Activated CD4-positive, alpha-beta T cell treated with anti-CD3 and anti-CD28 coated beads, Interleukin-2, Interleukin-4, amounts not matched to agents 100 ng/mL and 50 ng/mL, durations not matched to agents 16 hours and 8 hours (primary cell): ENCODE results near the gene PGM1.

ENCODE experiments used
- DNase-seq: peaks from one replicate; pipeline ENCODE4 v3.0.0-alpha.2; 2020; ENCODE audit warnings: low spot score

PGM1 gene

DNA sequence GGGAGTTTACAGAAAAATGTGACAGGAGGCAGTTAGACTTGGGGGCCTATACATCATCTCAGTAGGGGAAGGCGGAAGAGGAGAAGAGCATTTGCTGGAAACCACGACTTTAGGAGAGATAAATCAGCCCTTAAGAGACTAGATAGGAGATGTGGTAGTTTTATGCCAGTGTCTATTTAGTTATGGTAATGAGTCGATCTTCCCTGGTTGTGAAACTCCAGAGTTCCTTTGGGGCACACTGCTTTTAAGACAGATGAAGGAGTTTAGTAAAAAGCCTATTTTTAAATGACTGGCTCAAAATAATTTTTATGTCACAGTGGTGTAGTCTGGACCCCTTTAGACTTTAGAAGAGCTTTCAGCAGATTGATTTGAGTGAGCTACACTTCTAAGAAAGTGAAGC, 7.8 kb downstream of the PGM1 start:
- DNase-seq = no peak

- no peak for DNase-seq
Observed at GRCh38 chr1:63601463-63601862, 8.3 kb downstream of the PGM1 start.

DNA sequence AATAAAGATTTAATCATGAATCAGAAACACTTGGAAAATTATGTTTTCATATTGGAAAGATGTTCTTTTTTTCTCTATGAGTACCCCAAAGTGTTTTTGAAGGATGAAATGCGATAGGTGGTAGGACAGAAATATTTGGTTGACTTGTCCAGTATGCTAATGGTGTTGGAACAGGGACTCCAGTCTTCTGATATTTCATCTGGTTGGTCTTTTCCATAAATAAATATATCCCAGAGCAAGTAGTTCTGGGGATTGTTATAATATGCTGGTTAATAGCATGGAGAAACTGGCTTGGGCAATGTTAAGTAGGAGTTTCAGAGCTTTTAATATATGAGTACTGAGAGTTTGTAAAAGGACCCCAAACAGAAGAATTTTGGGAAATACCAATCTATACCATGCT, 8.7 kb downstream of the PGM1 start:
- no peak for DNase-seq

GRCh38 chr1:63602629-63603028, 9.4 kb downstream of the PGM1 start:
- DNase-seq = no peak

DNA sequence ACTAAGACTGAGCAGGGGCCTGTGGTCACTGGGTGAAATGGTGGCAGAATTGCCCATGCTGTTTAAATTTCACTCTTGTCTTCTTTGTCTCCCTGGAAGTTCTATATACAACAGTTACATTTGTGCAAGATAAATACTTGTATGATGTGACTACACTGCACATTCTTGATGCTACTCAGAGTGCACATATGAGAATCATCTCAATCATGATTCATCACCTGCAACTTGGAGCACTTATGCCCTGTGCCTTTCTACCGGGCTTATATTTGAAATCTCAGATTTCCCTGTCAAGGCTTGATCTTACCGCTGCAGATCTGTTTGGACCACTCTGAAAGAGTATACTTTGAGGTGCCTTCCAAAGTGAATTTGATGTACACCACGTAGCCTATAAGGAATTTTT, 10.6 kb downstream of the PGM1 start:
- DNase-seq = no peak

DNA sequence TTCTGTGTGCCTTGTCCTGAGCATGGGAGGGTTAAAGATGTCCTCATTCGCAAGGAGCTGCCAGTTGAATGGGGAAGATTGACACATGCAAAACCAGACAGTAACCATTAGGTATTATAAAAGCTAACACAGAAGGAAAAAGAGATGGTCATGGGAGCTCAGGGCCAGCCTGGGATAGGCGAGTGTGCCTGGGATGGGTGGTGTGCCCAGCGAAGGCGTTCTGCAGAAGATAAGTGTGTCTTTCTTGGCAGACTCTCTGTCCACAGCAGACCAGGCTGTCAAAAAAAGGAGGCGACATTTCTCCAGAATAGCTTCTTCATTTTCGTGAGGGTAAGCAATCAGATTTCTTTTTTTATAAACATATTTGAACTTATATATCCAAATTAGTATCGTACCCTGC, 14.1 kb downstream of the PGM1 start:
- no peak for DNase-seq

- no peak for DNase-seq
Observed at GRCh38 chr1:63611231-63611630, 18.0 kb downstream of the PGM1 start.

GRCh38 chr1:63612564-63612963, 19.4 kb downstream of the PGM1 start:
- DNase-seq = no peak

DNA sequence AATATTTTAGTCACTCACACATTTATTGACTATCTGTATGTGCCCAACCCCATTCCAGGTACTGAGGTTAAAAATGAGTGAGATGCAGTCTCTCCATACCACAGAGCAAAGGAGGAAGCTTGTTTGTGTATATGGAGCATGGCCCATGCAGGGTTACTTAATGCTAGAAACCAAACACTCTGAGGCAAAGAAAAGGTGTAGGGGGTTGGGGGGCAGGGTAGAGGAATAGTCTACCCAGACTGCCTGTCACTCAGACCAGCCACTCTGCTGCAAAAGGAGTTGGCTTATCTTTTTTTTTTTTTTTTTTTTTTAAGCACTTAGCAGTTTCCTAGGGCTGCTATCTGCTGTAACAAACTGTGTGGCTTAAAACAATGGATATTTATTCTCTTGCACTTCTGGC, 19.8 kb downstream of the PGM1 start:
- no peak for DNase-seq

DNA sequence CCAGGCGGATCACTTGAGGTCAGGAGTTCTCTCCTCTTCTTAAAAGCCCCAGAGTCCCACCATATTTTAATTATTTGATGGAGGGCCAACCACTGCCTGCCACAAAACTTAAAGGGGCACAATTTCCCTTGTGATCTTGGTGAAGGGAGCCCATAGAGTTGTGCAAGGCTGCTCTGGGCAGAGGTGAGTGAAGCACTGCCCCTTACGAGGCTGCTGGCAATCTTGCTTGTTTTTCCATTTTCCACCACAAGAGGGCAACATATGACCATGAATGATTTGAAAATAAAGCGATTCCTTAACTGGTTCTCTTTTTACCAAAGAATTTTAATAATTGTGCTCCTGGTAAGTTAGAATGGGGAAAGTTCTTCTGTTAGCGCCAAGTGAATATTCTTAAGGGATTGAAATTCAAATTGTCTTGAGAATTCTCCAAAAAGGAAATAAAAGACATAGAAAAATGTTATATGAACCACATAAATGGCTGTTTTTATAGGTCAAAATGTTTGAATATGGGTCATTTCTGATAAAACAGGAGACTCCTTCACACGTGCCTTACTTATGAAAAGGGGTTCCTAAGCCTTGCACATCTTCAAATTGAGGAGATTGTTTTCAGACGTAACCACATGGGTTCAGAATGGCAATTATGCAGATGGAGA, 22.7 kb downstream of the PGM1 start:
- DNase-seq = peak; percentile 76

DNA sequence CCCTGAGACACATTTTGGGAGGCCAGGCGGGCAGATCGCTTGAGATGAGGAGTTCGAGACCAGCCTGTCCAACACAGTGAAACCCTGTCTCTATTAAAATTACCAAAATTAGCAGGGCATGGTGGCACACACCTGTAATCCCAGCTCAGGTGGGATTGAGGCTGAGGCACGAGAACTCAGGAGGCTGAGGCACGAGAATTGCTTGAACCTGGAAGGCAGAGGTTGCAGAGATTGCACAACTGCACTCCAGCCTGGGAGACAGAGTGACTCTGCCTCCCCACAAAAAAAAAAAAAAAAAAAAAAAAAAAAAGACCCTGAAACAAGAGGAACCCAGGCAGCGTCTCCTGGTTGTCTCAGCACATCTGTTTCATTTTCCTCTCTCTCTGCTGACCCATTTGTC, 24.2 kb downstream of the PGM1 start:
- no peak for DNase-seq

DNA sequence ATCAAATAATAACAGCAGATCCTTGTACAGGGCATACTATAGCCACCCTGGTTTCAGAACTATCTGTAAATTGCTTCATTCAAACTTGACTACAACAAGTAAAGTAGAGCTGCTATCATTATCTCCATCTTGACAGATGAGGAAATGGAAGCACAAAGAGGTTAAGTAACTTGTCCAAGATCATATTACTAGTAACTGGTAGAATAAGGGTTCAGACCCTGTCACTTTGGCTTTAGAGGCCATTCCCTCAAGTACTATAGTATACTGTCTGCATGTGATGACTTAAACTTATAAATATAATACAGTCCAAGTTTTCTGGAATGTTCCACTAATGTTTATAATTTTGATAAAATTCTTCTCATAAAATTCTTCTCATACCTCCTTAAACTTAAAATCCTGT, 24.8 kb downstream of the PGM1 start:
- no peak for DNase-seq

DNA sequence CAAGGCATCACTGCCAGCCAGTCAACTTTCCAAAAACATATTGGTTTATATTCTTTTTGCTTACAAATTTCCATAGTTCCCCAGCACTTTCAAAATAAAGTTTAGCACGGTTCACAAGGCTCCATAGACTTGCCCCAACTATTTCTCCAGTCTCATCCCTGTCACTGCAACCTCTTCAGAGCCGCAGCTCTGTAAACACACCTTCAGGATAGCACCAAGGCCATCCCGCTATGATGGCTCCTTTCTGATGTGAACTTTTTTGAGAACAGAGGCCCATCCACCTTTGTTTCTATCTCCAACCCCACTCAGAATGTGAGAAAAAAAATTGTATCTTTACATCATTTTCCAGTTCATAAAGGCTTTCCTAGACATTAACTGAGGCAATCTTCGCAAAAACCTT, 26.3 kb downstream of the PGM1 start:
- DNase-seq = no peak

- DNase-seq = no peak
Observed at GRCh38 chr1:63620671-63621070, 27.5 kb downstream of the PGM1 start.

GRCh38 chr1:63621075-63621474, 27.9 kb downstream of the PGM1 start:
- no peak for DNase-seq

GRCh38 chr1:63621698-63622097, 28.5 kb downstream of the PGM1 start:
- DNase-seq = no peak

DNA sequence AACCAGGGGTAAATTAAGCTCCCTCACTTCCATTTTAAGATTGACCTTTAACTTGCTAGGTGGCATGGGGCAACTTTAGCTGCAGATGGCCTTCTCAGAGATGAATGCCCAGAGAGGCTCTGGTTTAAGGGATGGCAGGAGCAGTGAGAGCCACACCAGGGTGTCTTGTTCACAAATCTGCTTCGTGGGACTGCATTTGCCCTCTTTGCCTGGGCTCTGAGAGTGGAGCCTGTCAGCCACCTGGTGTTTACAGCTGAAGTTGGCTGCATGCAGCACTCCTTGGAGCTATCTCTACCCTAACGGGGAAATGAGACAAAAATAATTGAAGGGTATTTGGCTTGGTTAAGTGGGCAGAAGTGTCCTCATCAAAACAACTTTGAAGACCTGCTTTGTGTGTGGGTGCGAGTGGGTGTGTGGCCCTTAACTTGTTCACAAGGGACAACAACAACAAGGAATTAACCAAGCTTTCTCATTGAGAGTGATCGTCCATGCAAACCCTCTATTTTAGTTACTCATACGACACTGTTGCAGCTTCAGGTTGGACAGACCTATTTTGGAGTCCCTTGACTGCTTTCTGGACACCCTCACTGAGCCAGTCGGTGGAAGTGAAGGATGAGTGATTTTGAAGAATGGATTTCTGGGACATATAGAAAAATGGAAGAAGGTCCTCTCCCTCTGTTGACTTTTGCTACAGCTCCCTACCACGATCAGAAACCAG, 29.8 kb downstream of the PGM1 start:
- no peak for DNase-seq

GRCh38 chr1:63623952-63624351, 30.7 kb downstream of the PGM1 start:
- DNase-seq = no peak

- no peak for DNase-seq
Observed at GRCh38 chr1:63624911-63625310, 31.7 kb downstream of the PGM1 start.

GRCh38 chr1:63626222-63626621, 33.0 kb downstream of the PGM1 start:
- DNase-seq = no peak

- DNase-seq = no peak
Observed at GRCh38 chr1:63628607-63629006, 35.4 kb downstream of the PGM1 start.

DNA sequence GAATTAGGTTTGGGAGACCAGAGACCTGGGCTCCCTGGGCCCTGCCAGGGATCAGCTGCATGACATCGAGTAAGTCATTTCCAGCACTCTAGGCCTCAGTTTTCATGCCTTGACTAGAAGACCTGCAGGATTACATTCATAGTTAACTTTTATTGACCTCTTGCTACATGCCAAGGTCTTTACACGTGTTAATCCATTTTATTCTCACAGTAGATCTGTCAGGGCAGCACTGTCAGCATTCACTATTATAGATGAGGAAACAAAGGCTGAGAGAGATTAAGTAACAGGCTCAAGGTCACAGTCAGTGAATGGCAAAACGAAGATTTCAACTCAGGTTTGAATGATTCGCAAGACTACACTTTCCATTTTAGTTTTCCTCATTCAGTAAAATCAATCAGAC, 37.0 kb downstream of the PGM1 start:
- no peak for DNase-seq

GRCh38 chr1:63630666-63631065, 37.5 kb downstream of the PGM1 start:
- DNase-seq = no peak

GRCh38 chr1:63632110-63632509, 38.9 kb downstream of the PGM1 start:
- no peak for DNase-seq
